Renal cortex interstitium (tissue), 11 donors: ENCODE results near the gene OXLD1. TPM values are rescaled to one million over a fixed set of nuclear protein-coding genes. Genes with fewer than 3 reads are reported as not detected.

ENCODE experiments used
- DNase-seq, 11 donors: peaks; one replicate each; pipeline ENCODE4 v3.0.0-alpha.2; 2013; ENCODE audit warnings: low read depth in 9 of 11, low spot score in 4 of 11; ENCODE audit errors: extremely low read depth in 1 of 11
- polyA plus RNA-seq, 3 donors: library from polyadenylated mRNA; unstranded; fragments of 120-200 nt; gene quantifications; one replicate each; pipeline ENCODE4 v1.2.1, GENCODE V29; 2013; ENCODE audit not compliant: insufficient read length in 3 of 3

OXLD1 gene
- polyA plus RNA-seq, 3 donors = 12.5 to 22.3 (median 17.8) TPM

GRCh38 chr17:81706757-81707624 is 40.6 kb upstream of the OXLD1 start:
- DNase-seq = no peak

- no peak for DNase-seq
Observed at GRCh38 chr17:81706232-81706611, 39.8 kb upstream of the OXLD1 start.

GRCh38 chr17:81705518-81706231 is 39.3 kb upstream of the OXLD1 start:
- DNase-seq = no peak

- DNase-seq = no peak
Observed at GRCh38 chr17:81703747-81704654, 37.6 kb upstream of the OXLD1 start.

- peak; percentile 75 to 95 (median 91) for DNase-seq
Observed at GRCh38 chr17:81702934-81703746, 36.7 kb upstream of the OXLD1 start, which contains the start of gene MRPL12. MRPL12 (plus strand) TSS chr17:81703367; CDS start chr17:81703502, 135 bp downstream.

- no peak for DNase-seq
Observed at GRCh38 chr17:81701288-81702071, 35.1 kb upstream of the OXLD1 start.

GRCh38 chr17:81700353-81701287 is 34.2 kb upstream of the OXLD1 start:
- no peak for DNase-seq

GRCh38 chr17:81697261-81698044 is 31.0 kb upstream of the OXLD1 start:
- no peak for DNase-seq

GRCh38 chr17:81696218-81696941 is 30.0 kb upstream of the OXLD1 start:
- no peak for DNase-seq

- DNase-seq = no peak
Observed at GRCh38 chr17:81695801-81696200, 29.4 kb upstream of the OXLD1 start.

GRCh38 chr17:81695211-81695610 is 28.8 kb upstream of the OXLD1 start:
- DNase-seq = no peak

GRCh38 chr17:81694810-81695209 is 28.4 kb upstream of the OXLD1 start:
- DNase-seq = no peak

- no peak for DNase-seq
Observed at GRCh38 chr17:81693509-81694210, 27.3 kb upstream of the OXLD1 start.

- DNase-seq = no peak
Observed at GRCh38 chr17:81691608-81692007, 25.2 kb upstream of the OXLD1 start.

GRCh38 chr17:81691196-81691595 is 24.8 kb upstream of the OXLD1 start:
- no peak for DNase-seq
